Fibroblast of the aortic adventitia (primary cell): ENCODE results near the gene POLL. TPM values are rescaled to one million over a fixed set of nuclear protein-coding genes. Genes with fewer than 3 reads are reported as not detected.
A peak's percentile ranks its signal among the peaks of the same experiment; 100 is the strongest.

Experiments
- DNase-seq: peaks from one replicate; pipeline ENCODE4 v3.0.0-alpha.2; 2010; ENCODE audit warnings: low read depth
- H3K4me3 ChIP-seq: 2 replicates; pipeline ENCODE4 v1.5.1; 2011; ENCODE audit warnings: low read depth, mild to moderate bottlenecking, control low read depth, low read length, moderate library complexity
- CTCF ChIP-seq: IDR thresholded peaks from 2 replicates; pipeline ENCODE4 v1.5.1; 2011; ENCODE audit warnings: mild to moderate bottlenecking, low read length, control low read depth, inconsistent platforms; ENCODE audit not compliant: insufficient read depth
- total RNA-seq: library from RNA; depleted of rRNA; stranded (reverse); fragments of >200 nt; gene quantifications from 2 replicates; pipeline ENCODE4 v1.2.3, GENCODE V29; 2012; ENCODE audit warnings: low replicate concordance

Gene POLL
- total RNA-seq, 1 donor: 11.1 TPM

GRCh38 chr10:101624526-101625102 is 36.6 kb upstream of the POLL start:
- H3K4me3 ChIP-seq: no peak overlapping the region
- peak; percentile 27 for DNase-seq
- no peak for TF ChIP-seq CTCF

GRCh38 chr10:101623528-101623927 is 35.5 kb upstream of the POLL start:
- DNase-seq: no peak
- TF ChIP-seq CTCF: no peak
- H3K4me3 ChIP-seq: no peak overlapping the region

GRCh38 chr10:101619983-101620382 is 31.9 kb upstream of the POLL start:
- no peak for DNase-seq
- H3K4me3 ChIP-seq: no peak overlapping the region
- no peak for TF ChIP-seq CTCF

- no peak for TF ChIP-seq CTCF
- DNase-seq: no peak
- no peak overlapping the region for H3K4me3 ChIP-seq
These were observed 30.8 kb upstream of the POLL start for GRCh38 chr10:101618871-101619270.

GRCh38 chr10:101617824-101618568 is 29.9 kb upstream of the POLL start:
- no peak overlapping the region for H3K4me3 ChIP-seq
- no peak for TF ChIP-seq CTCF
- DNase-seq: no peak

GRCh38 chr10:101617102-101617823 is 29.2 kb upstream of the POLL start:
- no peak for TF ChIP-seq CTCF
- DNase-seq: no peak
- no peak overlapping the region for H3K4me3 ChIP-seq
